PC-9 (cell line): ENCODE data around the gene GAPDHS. TPM values are rescaled to one million over a fixed set of nuclear protein-coding genes. Genes with fewer than 3 reads are reported as not detected.

Experiments
- BruUV-seq: library from RNA; stranded (reverse); fragments of 400-500 nt; replicated peaks from 2 replicates; lab custom pipeline; 2021; lab: Mats Ljungman, UMichigan
- CTCF ChIA-PET: fragments of 300-600 bp; sonication (Branson Sonifier 250); formaldehyde crosslinking; loops from one replicate; lab custom pipeline; 2022; ENCODE audit warnings: antibody characterized with exemption; lab: Charles Lee
- POLR2A ChIA-PET: fragments of 300-600 bp; sonication (Branson Sonifier 250); formaldehyde crosslinking; loops from one replicate; lab custom pipeline; 2022; ENCODE audit warnings: antibody characterized with exemption; ENCODE audit not compliant: unreplicated experiment; lab: Charles Lee
- DNase-seq, 2 experiments: peaks; one replicate each; pipeline versions ENCODE4 v3.0.0 to v3.0.0-alpha.2; 2015 to 2022; ENCODE audit warnings: mixed read lengths in 1 of 2
- H2AFZ ChIP-seq: fragments of 200-600 bp; sonication (generic); 2 replicates; pipeline ENCODE4 v1.8.1; 2017; ENCODE audit warnings: antibody characterized with exemption
- H3F3A ChIP-seq: fragments of 200-600 bp; sonication (generic); 2 replicates; pipeline ENCODE4 v1.8.1; 2017; ENCODE audit warnings: antibody characterized with exemption, mild to moderate bottlenecking, low read depth; ENCODE audit not compliant: insufficient read depth
- H3K27ac ChIP-seq: fragments of 200-600 bp; sonication (generic); 2 replicates; pipeline ENCODE4 v1.6.1; 2016; ENCODE audit warnings: mixed run types
- H3K27me3 ChIP-seq: fragments of 200-600 bp; sonication (generic); 2 replicates; pipeline ENCODE4 v1.6.1; 2016; ENCODE audit warnings: low read depth, mixed run types; ENCODE audit not compliant: insufficient read depth
- H3K36me3 ChIP-seq: fragments of 200-600 bp; sonication (generic); 2 replicates; pipeline ENCODE4 v1.6.1; 2016; ENCODE audit warnings: low read depth, mixed run types
- H3K4me1 ChIP-seq: fragments of 200-600 bp; sonication (generic); replicated peaks from 2 replicates; pipeline ENCODE4 v1.6.1; 2016; ENCODE audit warnings: mixed run types; ENCODE audit not compliant: insufficient read depth
- H3K4me2 ChIP-seq: fragments of 200-600 bp; sonication (generic); 2 replicates; pipeline ENCODE4 v1.6.1; 2017; ENCODE audit warnings: mixed run types
- H3K4me3 ChIP-seq: fragments of 200-600 bp; sonication (generic); 2 replicates; pipeline ENCODE4 v1.6.1; 2016; ENCODE audit warnings: mixed run types
- H3K79me2 ChIP-seq: fragments of 200-600 bp; sonication (generic); 2 replicates; pipeline ENCODE4 v1.6.1; 2017; ENCODE audit warnings: low read depth, mixed run types
- H3K9me2 ChIP-seq: fragments of 200-600 bp; sonication (generic); 2 replicates; pipeline ENCODE4 v1.8.1; 2017; ENCODE audit warnings: mild to moderate bottlenecking; ENCODE audit not compliant: insufficient read depth
- H3K9me3 ChIP-seq: fragments of 200-600 bp; sonication (generic); 2 replicates; pipeline ENCODE4 v1.8.1; 2016; ENCODE audit warnings: low read depth; ENCODE audit not compliant: insufficient read depth
- H4K20me1 ChIP-seq: fragments of 200-600 bp; sonication (generic); 2 replicates; pipeline ENCODE4 v1.8.1; 2017; ENCODE audit not compliant: insufficient read depth
- CTCF ChIP-seq: fragments of 200-600 bp; sonication (generic); conservative IDR thresholded peaks from 2 replicates; pipeline ENCODE4 v1.6.1; 2017; ENCODE audit warnings: mixed run types, antibody characterized with exemption, mild to moderate bottlenecking, moderate library complexity
- EZH2 ChIP-seq: fragments of 200-600 bp; sonication (generic); IDR thresholded peaks from 2 replicates; pipeline ENCODE4 v1.8.0; 2017; ENCODE audit warnings: antibody characterized with exemption, low read depth
- intact Hi-C: fragments of 100-400 bp; cut with micrococcal nuclease; formaldehyde crosslinking; loops from one replicate; pipeline ENCODE4 v1.10.0; 2022; ENCODE audit not compliant: unreplicated experiment
- total RNA-seq: library from RNA; stranded (reverse); gene quantifications from 2 replicates; pipeline ENCODE4 v1.2.3, GENCODE V29; 2021

The GAPDHS gene
- total RNA-seq, 1 experiment from 2014 or later: not detected

- no peaks in the 10 kb centered on the region for H3K9me2 ChIP-seq
- CTCF ChIA-PET: no interaction called here
- POLR2A ChIA-PET: no interaction called here
- no peaks in the 10 kb centered on the region for H4K20me1 ChIP-seq
- H3K4me1 ChIP-seq: peaks cover 9% of the 10 kb centered on the region; the same call in 1 of the 2 replicates
- H3K9me3 ChIP-seq: no peaks in the 10 kb centered on the region
- intact Hi-C loops: no loop called here
- no peak for TF ChIP-seq EZH2
- no peak for TF ChIP-seq CTCF
- no peaks in the 10 kb centered on the region for H3F3A ChIP-seq
- no peaks in the 10 kb centered on the region for H3K79me2 ChIP-seq
- no peaks in the 10 kb centered on the region for H3K27me3 ChIP-seq
- no peak overlapping the region for H3K27ac ChIP-seq
- H3K4me2 ChIP-seq: no peak overlapping the region
- BruUV-seq: no TSS peak
- no peak overlapping the region for H3K4me3 ChIP-seq
- no peak overlapping the region for H2AFZ ChIP-seq
- peak in 1 of 2 experiments; percentile 57 for DNase-seq
- no peaks in the 10 kb centered on the region for H3K36me3 ChIP-seq
Observed at GRCh38 chr19:35518313-35518712, 14.9 kb upstream of the GAPDHS start.

GRCh38 chr19:35519291-35519690 is 14.0 kb upstream of the GAPDHS start:
- 0 out of 2 replicates have a peak, but pooled peaks cover 1% of the 10 kb centered on the region for H3K27me3 ChIP-seq
- ChIA-PET POLR2A (interaction anchor here (0.6 kb wide), 1 partner anchor 22 kb away, joined by 3 read pairs; no protein-coding TSS in a partner anchor), CTCF (no interaction called here)
- H3K9me3 ChIP-seq: no peaks in the 10 kb centered on the region
- no peaks in the 10 kb centered on the region for H3K79me2 ChIP-seq
- BruUV-seq: no TSS peak
- no peaks in the 10 kb centered on the region for H3K9me2 ChIP-seq
- no peak overlapping the region for H2AFZ ChIP-seq
- no peak overlapping the region for H3K4me2 ChIP-seq
- H3K27ac ChIP-seq: no peak overlapping the region
- 0 out of 2 replicates have a peak, but pooled peaks cover under 1% of the 10 kb centered on the region for H3K4me1 ChIP-seq
- H4K20me1 ChIP-seq: no peaks in the 10 kb centered on the region
- no peaks in the 10 kb centered on the region for H3F3A ChIP-seq
- no peak overlapping the region for H3K4me3 ChIP-seq
- TF ChIP-seq CTCF (no peak), EZH2 (no peak)
- intact Hi-C loops: no loop called here
- DNase-seq: peak; percentile 40 to 66
- no peaks in the 10 kb centered on the region for H3K36me3 ChIP-seq

GRCh38 chr19:35521124-35521743 is 12.0 kb upstream of the GAPDHS start:
- H3K4me2 ChIP-seq: no peak overlapping the region
- POLR2A ChIA-PET: no interaction called here

More at GRCh38 chr19:35521124-35521743, 12.0 kb upstream of the GAPDHS start:
- BruUV-seq: no TSS peak
- Histone ChIP-seq H3K4me3 (no peak overlapping the region), H3K9me2 (no peaks in the 10 kb centered on the region), H3K9me3 (no peaks in the 10 kb centered on the region), H3F3A (no peaks in the 10 kb centered on the region), H3K4me1 (no peaks in the 10 kb centered on the region), H3K36me3 (no peaks in the 10 kb centered on the region), H3K27me3 (peaks cover 9% of the 10 kb centered on the region; the same call in 1 of the 2 replicates), H3K79me2 (no peaks in the 10 kb centered on the region), H4K20me1 (no peaks in the 10 kb centered on the region), H3K27ac (no peak overlapping the region), H2AFZ (no peak overlapping the region)
- no peak for TF ChIP-seq CTCF
- intact Hi-C loops: no loop called here
- no peak for DNase-seq
- CTCF ChIA-PET: no interaction called here
